ENCODE results near the gene ARSG.

ARSG gene

GRCh38 chr17:68428498-68429172 is 137.3 kb downstream of the ARSG start:
- DNase-seq (ENCODE audit: low read depth), result no peak

DNA sequence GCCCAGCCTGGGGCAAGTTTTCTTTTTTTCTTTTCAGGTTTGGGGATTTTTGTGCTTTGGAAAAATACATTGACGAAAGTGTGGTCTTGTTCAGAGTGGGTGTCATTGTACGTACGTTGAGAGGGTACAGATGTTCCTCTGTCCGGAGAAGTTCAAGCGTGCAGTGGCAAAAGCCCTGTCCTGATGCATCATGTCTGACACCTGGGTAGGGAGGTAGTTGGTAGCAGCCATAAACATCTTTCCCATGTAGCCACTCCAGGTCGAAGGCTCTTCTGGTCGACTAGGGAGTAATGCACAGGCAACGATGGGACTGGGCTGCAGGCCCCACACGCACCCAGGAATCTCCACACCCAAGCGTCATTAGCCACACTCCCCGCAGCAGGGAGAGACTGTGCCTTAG is 138.6 kb downstream of the ARSG start:
- DNase-seq (ENCODE audit: low read depth), result no peak

- no peak for DNase-seq (ENCODE audit: low read depth)
Measured at GRCh38 chr17:68431045-68431608, 139.8 kb downstream of the ARSG start.

DNA sequence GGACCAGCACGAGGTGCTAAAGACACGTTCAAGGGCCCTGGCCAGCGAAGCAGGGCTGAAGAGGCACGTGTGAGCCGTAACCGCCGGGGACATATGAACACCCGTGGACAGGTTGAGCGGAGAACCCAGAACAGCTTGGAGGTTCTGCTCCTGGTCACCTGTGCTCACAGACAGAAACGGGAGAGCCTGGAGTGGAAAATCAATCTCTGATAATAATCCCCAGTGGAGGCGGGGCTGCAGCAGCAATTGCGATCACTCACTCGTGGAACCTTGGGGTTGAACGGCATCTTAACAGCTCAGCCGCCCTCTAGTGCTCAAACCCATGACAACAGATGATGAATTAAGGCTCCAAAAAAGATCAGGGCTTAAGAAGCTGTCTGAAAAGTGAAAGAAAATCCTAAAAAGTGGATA is 140.4 kb downstream of the ARSG start:
- DNase-seq (ENCODE audit: low read depth), result peak; percentile 48

DNA sequence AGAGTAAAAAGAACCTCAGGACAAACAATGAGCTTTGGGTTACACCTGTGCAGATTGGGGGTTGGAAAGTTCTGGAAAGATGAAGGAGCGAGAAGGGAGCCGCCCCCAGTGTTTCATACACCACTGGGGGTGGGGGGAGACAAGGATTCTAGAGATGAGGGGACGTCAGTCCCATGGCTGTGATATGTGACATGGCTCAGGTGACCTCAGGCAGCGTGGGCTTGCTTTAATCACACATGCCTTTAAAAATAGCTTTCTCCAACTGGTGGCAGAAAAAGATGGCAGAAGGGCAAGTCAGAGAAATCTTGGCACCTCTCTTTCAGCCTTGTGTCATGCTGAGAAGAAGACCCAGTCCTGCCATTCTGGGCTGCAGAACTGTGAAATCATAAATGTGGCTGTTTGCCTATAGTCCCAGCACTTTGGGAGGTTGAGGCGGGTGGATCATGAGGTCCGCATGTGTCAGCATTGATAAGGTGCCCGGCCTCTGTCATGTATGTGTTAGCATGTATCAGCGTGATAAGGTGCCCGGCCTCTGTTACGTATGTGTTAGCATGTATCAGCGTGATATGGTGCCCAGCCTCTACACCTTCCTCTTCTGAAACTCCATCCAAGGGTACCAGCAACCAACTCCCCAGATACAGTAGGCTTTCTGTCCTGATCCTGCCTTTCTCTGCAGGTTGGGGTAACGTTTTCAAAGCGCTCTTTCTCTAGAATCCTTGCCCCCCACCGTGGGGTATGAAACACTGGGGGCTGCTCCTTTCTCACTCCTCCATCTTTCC is 141.0 kb downstream of the ARSG start:
- DNase-seq (ENCODE audit: low read depth), result no peak

- no peak for DNase-seq (ENCODE audit: low read depth)
Measured at GRCh38 chr17:68433211-68433610, 141.9 kb downstream of the ARSG start.

GRCh38 chr17:68433911-68434508 is 142.7 kb downstream of the ARSG start:
- no peak for DNase-seq (ENCODE audit: low read depth)

DNA sequence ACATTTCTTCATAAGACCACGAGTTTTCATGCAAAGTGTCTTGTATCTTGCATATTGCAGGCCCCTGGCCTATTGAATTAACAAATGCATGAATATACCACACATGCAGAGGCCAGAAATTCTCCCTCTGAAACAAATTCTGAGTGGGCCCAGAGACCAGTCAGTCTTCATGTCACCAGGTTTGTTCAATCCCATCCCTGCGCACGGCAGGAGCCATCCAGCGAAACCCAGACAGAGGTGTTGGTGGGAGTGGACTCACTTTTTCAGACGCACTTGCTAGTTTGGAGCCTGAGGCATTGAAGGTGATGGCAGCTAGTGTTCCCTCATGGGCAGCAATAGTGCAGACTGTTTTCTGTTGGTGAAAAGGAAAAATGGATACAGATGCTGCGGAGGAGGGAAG is 144.1 kb downstream of the ARSG start:
- no peak for DNase-seq (ENCODE audit: low read depth)

DNA sequence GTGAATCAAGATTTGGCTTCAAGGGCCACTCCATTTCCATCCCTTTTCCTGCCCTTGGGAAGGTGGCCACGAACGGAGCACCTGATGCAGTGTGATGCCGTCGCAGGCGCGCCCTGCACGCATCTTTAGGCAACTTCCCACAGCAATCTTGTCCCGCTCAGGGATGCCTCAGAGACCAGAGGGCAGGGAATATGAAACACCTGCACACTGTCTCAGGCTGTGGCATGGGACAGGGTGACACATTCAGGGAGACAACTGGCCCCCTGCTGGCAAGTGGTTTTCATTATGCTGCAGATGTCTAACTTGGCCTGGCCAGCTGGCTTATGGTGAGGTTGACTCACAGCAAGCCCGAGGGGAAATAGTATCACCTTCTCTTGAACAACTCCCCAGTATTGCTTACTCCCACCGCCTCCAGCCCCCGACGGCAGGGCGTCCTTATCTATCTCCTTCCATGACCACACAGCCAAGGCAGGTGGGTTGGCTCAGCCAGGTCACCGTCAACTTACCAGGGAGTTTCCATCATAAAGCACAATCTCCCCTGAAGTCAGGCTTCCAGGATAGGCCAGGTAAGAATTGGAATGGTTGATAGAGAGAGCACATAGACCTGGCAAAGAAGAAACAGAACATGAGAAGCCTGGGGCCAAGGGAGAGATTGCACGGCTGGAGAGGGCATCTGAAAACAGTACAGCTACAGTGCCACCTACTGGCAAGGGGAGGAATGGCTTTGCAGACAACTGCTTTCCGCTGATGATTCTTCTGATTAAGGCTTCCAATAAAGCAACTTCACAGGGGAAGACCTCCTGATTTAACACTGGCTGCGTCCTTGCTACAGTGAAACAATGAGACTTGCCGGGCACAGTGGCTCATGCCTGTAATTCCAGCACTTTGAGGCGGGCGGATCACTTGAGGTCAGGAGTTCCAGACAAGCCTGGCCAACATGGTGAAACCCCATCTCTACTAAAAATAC is 144.9 kb downstream of the ARSG start:
- peak; percentile 72 for DNase-seq (ENCODE audit: low read depth)

- DNase-seq (ENCODE audit: low read depth), result no peak
Measured at GRCh38 chr17:68437979-68438822, 146.9 kb downstream of the ARSG start.

GRCh38 chr17:68439656-68440290 is 148.5 kb downstream of the ARSG start:
- no peak for DNase-seq (ENCODE audit: low read depth)

DNA sequence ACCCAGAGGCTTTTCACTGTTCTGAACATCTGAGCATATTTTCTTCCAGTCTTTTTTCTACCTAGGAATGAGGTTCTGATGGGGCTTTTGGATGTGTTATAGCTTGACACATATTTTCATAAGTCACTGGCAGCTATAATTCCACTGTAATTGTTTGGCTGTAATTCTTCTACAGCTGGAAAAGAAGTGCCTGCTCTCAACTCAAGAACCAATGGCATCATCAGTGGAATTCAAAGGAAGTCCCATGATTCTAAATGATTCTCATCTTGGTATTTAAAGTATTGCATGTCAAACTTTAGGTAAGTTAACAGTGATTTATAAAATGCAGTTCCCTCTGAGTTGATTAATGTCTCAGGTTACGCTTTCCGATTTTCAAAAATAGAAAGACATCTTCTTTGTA is 149.2 kb downstream of the ARSG start:
- DNase-seq (ENCODE audit: low read depth), result no peak

- DNase-seq (ENCODE audit: low read depth), result no peak
Measured at GRCh38 chr17:68441070-68441770, 149.9 kb downstream of the ARSG start.

- no peak for DNase-seq (ENCODE audit: low read depth)
Measured at GRCh38 chr17:68443972-68444464, 152.7 kb downstream of the ARSG start.

DNA sequence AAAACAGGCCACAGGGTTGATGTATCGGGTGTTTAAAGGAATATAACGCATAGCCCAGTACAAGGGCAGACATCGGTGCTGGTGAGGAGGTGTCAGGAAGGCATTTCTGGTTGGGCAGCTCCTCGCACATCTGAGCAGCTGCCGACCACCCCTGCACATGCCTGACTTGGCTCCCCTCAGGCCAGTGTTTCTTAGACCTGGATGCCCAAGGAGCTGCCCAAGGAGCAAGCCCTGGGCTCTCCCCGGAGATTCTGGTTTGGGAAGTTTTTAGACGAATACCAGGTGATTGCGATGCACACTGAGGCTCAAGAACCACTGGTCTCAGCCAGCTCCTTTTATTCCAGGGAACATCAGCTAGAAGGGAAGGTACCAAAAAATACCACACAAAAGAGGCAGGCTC is 154.4 kb downstream of the ARSG start:
- no peak for DNase-seq (ENCODE audit: low read depth)

DNA sequence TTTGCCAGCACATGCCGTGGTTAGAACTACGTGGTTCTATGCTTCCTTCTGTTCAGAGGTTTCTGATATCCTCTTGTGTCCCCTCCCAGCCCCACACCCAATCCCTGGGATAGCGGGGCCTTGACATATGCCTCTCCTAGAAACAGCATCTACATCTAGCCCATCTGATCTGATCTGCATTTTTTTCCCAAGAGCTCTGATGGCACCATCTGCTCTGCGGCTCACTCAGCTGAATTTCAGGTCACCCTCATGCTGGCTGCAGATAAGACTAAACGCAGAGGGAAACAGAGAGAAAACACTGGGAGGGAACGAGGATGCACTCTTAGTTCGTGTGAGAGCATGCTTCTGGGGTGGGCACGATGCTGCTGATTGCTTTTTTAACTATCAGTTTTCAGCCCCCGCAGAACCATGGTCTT is 155.3 kb downstream of the ARSG start:
- no peak for DNase-seq (ENCODE audit: low read depth)

- no peak for DNase-seq (ENCODE audit: low read depth)
Measured at GRCh38 chr17:68449021-68449739, 157.9 kb downstream of the ARSG start.

- DNase-seq (ENCODE audit: low read depth), result no peak
Measured at GRCh38 chr17:68450391-68450790, 159.1 kb downstream of the ARSG start.

- no peak for DNase-seq (ENCODE audit: low read depth)
Measured at GRCh38 chr17:68450801-68451200, 159.5 kb downstream of the ARSG start.

Data from stimulated activated CD4-positive, alpha-beta T cell treated with anti-CD3 and anti-CD28 coated beads, Interleukin-2, amount 100 ng/mL, for 4 hours (primary cell).